Measurements from ENCODE around the gene PPP1R26. TPM values are rescaled to one million over a fixed set of nuclear protein-coding genes. Genes with fewer than 3 reads are reported as not detected.
"Not testable (repeated sequence)": the region's sequence is repeated elsewhere in the genome, so short reads cannot be mapped to it uniquely, and the experiment has no call there.

The PPP1R26 gene
- total and polyA plus RNA-seq, 2 of the 13 experiments (the other 11 are each of a cell fraction or from before 2014, with no cell fraction given) = 8.6 to 11.6 TPM

DNA sequence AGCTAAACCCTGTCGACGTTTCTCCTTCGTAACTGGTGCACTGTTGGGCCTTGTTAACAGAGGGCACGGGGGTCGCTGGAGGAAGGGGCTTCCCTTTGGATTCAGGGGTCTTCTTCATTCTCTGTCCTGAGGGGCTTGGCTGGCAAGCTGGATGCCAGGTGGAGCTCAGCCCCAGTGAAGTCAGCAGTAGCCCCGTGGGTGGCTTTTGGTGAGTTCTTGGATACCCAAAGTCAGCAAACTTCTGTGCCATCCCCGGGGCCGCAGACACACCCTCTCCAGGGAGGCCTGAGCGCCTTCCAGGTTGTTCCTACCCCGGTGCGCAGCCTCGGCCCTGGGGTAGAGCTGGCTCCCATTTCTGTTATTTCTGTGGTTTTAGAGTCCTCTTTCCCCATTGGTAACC is 54.1 kb downstream of the PPP1R26 start (continued):
- TF ChIP-seq ZBTB49 (CRISPR knock-in tag; IDR thresholded peaks at IDR 0.05; ENCODE audit: borderline replicate concordance) (no peak), GABPA (IDR thresholded peaks at IDR 0.05; ENCODE audit: low read depth, low read length) (no peak), GABPA (CRISPR knock-in tag; IDR thresholded peaks at IDR 0.05; ENCODE audit: low read depth) (no peak)

- peaks cover 0 to 36% of the 10 kb centered on the region in 2 experiments; a peak in 2 of 5 replicates for H3K27me3 ChIP-seq (ENCODE audit: control insufficient read depth in 1 of 2, insufficient read depth in 2 of 2, low read length in 2 of 2)
- H2AFZ ChIP-seq (ENCODE audit: low read length); ATAC-seq; POLR2A ChIA-PET; in situ Hi-C loops (cut with HindIII; ENCODE audit: extremely low pct_ligation_motif_present, low pct_unique_long_range_greater_than_20kb); H3K9ac ChIP-seq (ENCODE audit: insufficient read depth, low read depth, low read length); CTCF ChIA-PET (ENCODE audit: low intra/inter-chr PET ratio, low total read pairs); H3K9me3 ChIP-seq (ENCODE audit: low read length); H3K4me2 ChIP-seq (ENCODE audit: low read depth, low read length); H4K20me1 ChIP-seq (ENCODE audit: insufficient read depth, low read length); DNase-seq (ENCODE audit: low spot score); BruUV-seq (replicated peaks); FAIRE-seq; H3K27ac ChIP-seq (ENCODE audit: extremely low read length, insufficient read depth, low read length); intact Hi-C loops (cut with micrococcal nuclease; ENCODE audit: unreplicated experiment); H3K4me3 ChIP-seq (replicated peaks in 1 of 3; ENCODE audit: insufficient read depth in 1 of 3, low read depth in 2 of 3, low read length in 3 of 3); H3K36me3 ChIP-seq (replicated peaks in 1 of 2; ENCODE audit: control insufficient read depth in 1 of 2, insufficient read depth in 2 of 2, low read length in 2 of 2); H3K79me2 ChIP-seq (ENCODE audit: insufficient read depth, low read length); H3K4me1 ChIP-seq (ENCODE audit: insufficient read depth, low read length): not testable (repeated sequence)
- 29% methylated on average over 9 of the region's 10 CpGs for WGBS (ENCODE audit: low lambda C conversion rate)
Measured at GRCh38 chr9:135534192-135534711, 54.7 kb downstream of the PPP1R26 start.

GRCh38 chr9:135534826-135535225 is 55.2 kb downstream of the PPP1R26 start:
- WGBS (ENCODE audit: low lambda C conversion rate) = 24% methylated on average over 4 of the region's 4 CpGs
- H2AFZ ChIP-seq (ENCODE audit: low read length); intact Hi-C loops (cut with micrococcal nuclease; ENCODE audit: unreplicated experiment); FAIRE-seq; DNase-seq (ENCODE audit: low spot score); H4K20me1 ChIP-seq (ENCODE audit: insufficient read depth, low read length); H3K27ac ChIP-seq (ENCODE audit: extremely low read length, insufficient read depth, low read length); H3K4me1 ChIP-seq (ENCODE audit: insufficient read depth, low read length); H3K79me2 ChIP-seq (ENCODE audit: insufficient read depth, low read length); H3K9ac ChIP-seq (ENCODE audit: insufficient read depth, low read depth, low read length); H3K4me2 ChIP-seq (ENCODE audit: low read depth, low read length); H3K4me3 ChIP-seq (replicated peaks in 1 of 3; ENCODE audit: insufficient read depth in 1 of 3, low read depth in 2 of 3, low read length in 3 of 3); in situ Hi-C loops (cut with HindIII; ENCODE audit: extremely low pct_ligation_motif_present, low pct_unique_long_range_greater_than_20kb); CTCF ChIA-PET (ENCODE audit: low intra/inter-chr PET ratio, low total read pairs); H3K9me3 ChIP-seq (ENCODE audit: low read length); BruUV-seq (replicated peaks); H3K36me3 ChIP-seq (replicated peaks in 1 of 2; ENCODE audit: control insufficient read depth in 1 of 2, insufficient read depth in 2 of 2, low read length in 2 of 2); POLR2A ChIA-PET; ATAC-seq: not testable (repeated sequence)
- H3K27me3 ChIP-seq (ENCODE audit: control insufficient read depth in 1 of 2, insufficient read depth in 2 of 2, low read length in 2 of 2) = peaks cover 0 to 38% of the 10 kb centered on the region in 2 experiments; a peak in 2 of 5 replicates

DNA sequence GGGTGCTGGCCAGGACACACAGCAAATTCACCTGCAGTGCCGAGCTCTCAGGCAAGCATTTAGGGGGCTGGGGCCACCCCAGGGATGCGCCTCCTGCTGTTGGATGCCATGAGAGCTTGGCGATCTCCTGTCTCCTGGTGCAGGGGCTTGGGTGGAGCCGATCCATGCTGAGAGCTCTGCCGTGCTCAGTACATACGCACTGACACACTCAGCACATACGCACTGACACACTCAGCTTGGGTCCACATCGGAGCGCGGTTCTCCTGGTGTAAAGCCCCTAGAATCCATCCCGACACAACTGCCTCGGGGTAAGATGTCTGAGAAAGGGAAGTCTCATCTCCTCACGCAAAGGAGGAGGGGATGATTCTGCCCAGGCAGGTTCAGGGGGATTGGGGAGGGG is 56.0 kb downstream of the PPP1R26 start:
- H3K9ac ChIP-seq (ENCODE audit: insufficient read depth, low read depth, low read length); in situ Hi-C loops (cut with HindIII; ENCODE audit: extremely low pct_ligation_motif_present, low pct_unique_long_range_greater_than_20kb); ATAC-seq; H3K9me3 ChIP-seq (ENCODE audit: low read length); H2AFZ ChIP-seq (ENCODE audit: low read length); H3K4me2 ChIP-seq (ENCODE audit: low read depth, low read length); H4K20me1 ChIP-seq (ENCODE audit: insufficient read depth, low read length); BruUV-seq (replicated peaks); POLR2A ChIA-PET; intact Hi-C loops (cut with micrococcal nuclease; ENCODE audit: unreplicated experiment); H3K27ac ChIP-seq (ENCODE audit: extremely low read length, insufficient read depth, low read length); H3K79me2 ChIP-seq (ENCODE audit: insufficient read depth, low read length); H3K4me1 ChIP-seq (ENCODE audit: insufficient read depth, low read length); DNase-seq (ENCODE audit: low spot score); H3K4me3 ChIP-seq (replicated peaks in 1 of 3; ENCODE audit: insufficient read depth in 1 of 3, low read depth in 2 of 3, low read length in 3 of 3); FAIRE-seq; H3K36me3 ChIP-seq (replicated peaks in 1 of 2; ENCODE audit: control insufficient read depth in 1 of 2, insufficient read depth in 2 of 2, low read length in 2 of 2); CTCF ChIA-PET (ENCODE audit: low intra/inter-chr PET ratio, low total read pairs): not testable (repeated sequence)
- WGBS (ENCODE audit: low lambda C conversion rate) = no CpG with 5 or more reads among the region's 13 CpGs
- peaks cover 0 to 32% of the 10 kb centered on the region in 2 experiments; a peak in 2 of 5 replicates for H3K27me3 ChIP-seq (ENCODE audit: control insufficient read depth in 1 of 2, insufficient read depth in 2 of 2, low read length in 2 of 2)

Measured in HepG2 (cell line).